IMR-90 (cell line): Measurements from ENCODE around the gene LRP6.

Experiments
- CEBPB ChIP-seq: IDR thresholded peaks from 2 replicates; pipeline ENCODE4 v1.6.1; 2012; ENCODE audit warnings: low read depth, low read length, improper control_type of control experiment
- FOS ChIP-seq: fragments of 150-350 bp; IDR thresholded peaks from 2 replicates; pipeline ENCODE4 v1.6.1; 2016; ENCODE audit warnings: low read depth, low read length
- MAZ ChIP-seq: IDR thresholded peaks from 2 replicates; pipeline ENCODE4 v1.6.1; 2012; ENCODE audit warnings: low read depth, mild to moderate bottlenecking, low read length, improper control_type of control experiment, moderate library complexity, borderline replicate concordance
- NFE2L2 ChIP-seq: fragments of 150-350 bp; IDR thresholded peaks from 2 replicates; pipeline ENCODE4 v1.6.1; 2016; ENCODE audit warnings: low read depth, mild to moderate bottlenecking, low read length
- POLR2A ChIP-seq: IDR thresholded peaks from 2 replicates; pipeline ENCODE4 v1.6.1; 2012; ENCODE audit warnings: mild to moderate bottlenecking, low read depth, low read length
- RAD21 ChIP-seq: IDR thresholded peaks from 2 replicates; pipeline ENCODE4 v1.6.1; 2012; ENCODE audit warnings: low read length, improper control_type of control experiment
- SMC3 ChIP-seq: fragments of 150-350 bp; IDR thresholded peaks from 2 replicates; pipeline ENCODE4 v1.6.1; 2016; ENCODE audit warnings: low read depth, mild to moderate bottlenecking, antibody characterized with exemption, low read length, moderate library complexity
- TF ChIP-seq, protein P1 (sequence below): conservative IDR thresholded peaks from 2 replicates; pipeline ENCODE4 v1.5.1; 2012; ENCODE audit warnings: mild to moderate bottlenecking, low read depth, low read length, improper control_type of control experiment
- TF ChIP-seq, protein P2 (sequence below): fragments of 150-350 bp; IDR thresholded peaks from 2 replicates; pipeline ENCODE4 v1.6.1; 2017; ENCODE audit warnings: mild to moderate bottlenecking, antibody characterized with exemption, low read length, low read depth

DNA sequence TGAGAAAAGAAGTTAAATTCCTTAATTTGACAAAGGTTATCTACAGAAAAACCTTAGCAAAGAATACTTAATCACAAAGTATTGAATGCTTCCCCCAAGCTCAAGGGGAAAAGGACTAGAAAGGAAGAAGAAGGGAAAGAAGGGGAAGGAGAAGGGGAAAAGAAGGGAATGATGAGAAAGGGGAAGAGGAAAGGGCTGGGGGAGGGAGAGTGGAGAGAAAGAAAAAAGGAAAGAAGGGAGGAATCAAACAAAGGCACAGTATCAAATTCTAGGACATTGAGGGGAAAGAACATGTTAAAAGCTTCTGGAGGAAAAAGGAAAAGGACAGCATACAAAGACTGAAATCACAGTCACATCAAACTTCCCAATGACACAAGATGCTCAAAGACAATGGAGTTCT is 125.8 kb downstream of the LRP6 start:
- TF ChIP-seq, protein P1, sequence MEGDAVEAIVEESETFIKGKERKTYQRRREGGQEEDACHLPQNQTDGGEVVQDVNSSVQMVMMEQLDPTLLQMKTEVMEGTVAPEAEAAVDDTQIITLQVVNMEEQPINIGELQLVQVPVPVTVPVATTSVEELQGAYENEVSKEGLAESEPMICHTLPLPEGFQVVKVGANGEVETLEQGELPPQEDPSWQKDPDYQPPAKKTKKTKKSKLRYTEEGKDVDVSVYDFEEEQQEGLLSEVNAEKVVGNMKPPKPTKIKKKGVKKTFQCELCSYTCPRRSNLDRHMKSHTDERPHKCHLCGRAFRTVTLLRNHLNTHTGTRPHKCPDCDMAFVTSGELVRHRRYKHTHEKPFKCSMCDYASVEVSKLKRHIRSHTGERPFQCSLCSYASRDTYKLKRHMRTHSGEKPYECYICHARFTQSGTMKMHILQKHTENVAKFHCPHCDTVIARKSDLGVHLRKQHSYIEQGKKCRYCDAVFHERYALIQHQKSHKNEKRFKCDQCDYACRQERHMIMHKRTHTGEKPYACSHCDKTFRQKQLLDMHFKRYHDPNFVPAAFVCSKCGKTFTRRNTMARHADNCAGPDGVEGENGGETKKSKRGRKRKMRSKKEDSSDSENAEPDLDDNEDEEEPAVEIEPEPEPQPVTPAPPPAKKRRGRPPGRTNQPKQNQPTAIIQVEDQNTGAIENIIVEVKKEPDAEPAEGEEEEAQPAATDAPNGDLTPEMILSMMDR: no peak
- TF ChIP-seq NFE2L2: no peak
- TF ChIP-seq, protein P2, sequence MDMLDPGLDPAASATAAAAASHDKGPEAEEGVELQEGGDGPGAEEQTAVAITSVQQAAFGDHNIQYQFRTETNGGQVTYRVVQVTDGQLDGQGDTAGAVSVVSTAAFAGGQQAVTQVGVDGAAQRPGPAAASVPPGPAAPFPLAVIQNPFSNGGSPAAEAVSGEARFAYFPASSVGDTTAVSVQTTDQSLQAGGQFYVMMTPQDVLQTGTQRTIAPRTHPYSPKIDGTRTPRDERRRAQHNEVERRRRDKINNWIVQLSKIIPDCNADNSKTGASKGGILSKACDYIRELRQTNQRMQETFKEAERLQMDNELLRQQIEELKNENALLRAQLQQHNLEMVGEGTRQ: no peak
- TF ChIP-seq POLR2A: no peak
- TF ChIP-seq RAD21: no peak
- TF ChIP-seq FOS: no peak
- TF ChIP-seq MAZ: no peak
- no peak for TF ChIP-seq CEBPB
- no peak for TF ChIP-seq SMC3
